ENCODE data around the gene CD36.

The CD36 gene

GRCh38 chr7:80637911-80638765, at the start of gene CD36:
TSS of gene CD36 (plus strand) at chr7:80638642. CDS start at chr7:80646741, 8,099 bp downstream.
- no peak for DNase-seq (ENCODE audit: low read depth)

- DNase-seq (ENCODE audit: low read depth), result no peak
Measured at GRCh38 chr7:80589631-80590030, 48.8 kb upstream of the CD36 start.

GRCh38 chr7:80591654-80592053, 46.8 kb upstream of the CD36 start:
- DNase-seq (ENCODE audit: low read depth), result no peak

- no peak for DNase-seq (ENCODE audit: low read depth)
Measured at GRCh38 chr7:80593869-80594586, 44.4 kb upstream of the CD36 start.

- no peak for DNase-seq (ENCODE audit: low read depth)
Measured at GRCh38 chr7:80596933-80597517, 41.4 kb upstream of the CD36 start.

GRCh38 chr7:80597875-80598274, 40.6 kb upstream of the CD36 start:
- no peak for DNase-seq (ENCODE audit: low read depth)

GRCh38 chr7:80600046-80600445, 38.4 kb upstream of the CD36 start:
- DNase-seq (ENCODE audit: low read depth), result no peak

GRCh38 chr7:80601999-80602398, 36.4 kb upstream of the CD36 start:
- DNase-seq (ENCODE audit: low read depth), result no peak

- no peak for DNase-seq (ENCODE audit: low read depth)
Measured at GRCh38 chr7:80603940-80604339, 34.5 kb upstream of the CD36 start.

- DNase-seq (ENCODE audit: low read depth), result no peak
Measured at GRCh38 chr7:80604436-80604835, 34.0 kb upstream of the CD36 start.

- no peak for DNase-seq (ENCODE audit: low read depth)
Measured at GRCh38 chr7:80607136-80607535, 31.3 kb upstream of the CD36 start.

GRCh38 chr7:80608336-80608735, 30.1 kb upstream of the CD36 start:
- DNase-seq (ENCODE audit: low read depth), result no peak

GRCh38 chr7:80609751-80610150, 28.7 kb upstream of the CD36 start:
- no peak for DNase-seq (ENCODE audit: low read depth)

- DNase-seq (ENCODE audit: low read depth), result no peak
Measured at GRCh38 chr7:80611353-80611752, 27.1 kb upstream of the CD36 start.

- DNase-seq (ENCODE audit: low read depth), result no peak
Measured at GRCh38 chr7:80611779-80612178, 26.7 kb upstream of the CD36 start.

- no peak for DNase-seq (ENCODE audit: low read depth)
Measured at GRCh38 chr7:80612880-80613279, 25.6 kb upstream of the CD36 start.

- DNase-seq (ENCODE audit: low read depth), result no peak
Measured at GRCh38 chr7:80613519-80613918, 24.9 kb upstream of the CD36 start.

GRCh38 chr7:80614851-80615271, 23.6 kb upstream of the CD36 start:
- no peak for DNase-seq (ENCODE audit: low read depth)

GRCh38 chr7:80618096-80618495, 20.3 kb upstream of the CD36 start:
- no peak for DNase-seq (ENCODE audit: low read depth)

- DNase-seq (ENCODE audit: low read depth), result no peak
Measured at GRCh38 chr7:80619741-80620140, 18.7 kb upstream of the CD36 start.

GRCh38 chr7:80622541-80622940, 15.9 kb upstream of the CD36 start:
- DNase-seq (ENCODE audit: low read depth), result no peak

- no peak for DNase-seq (ENCODE audit: low read depth)
Measured at GRCh38 chr7:80623503-80624252, 14.8 kb upstream of the CD36 start.
